Measurements from ENCODE around the gene NDEL1. TPM values are rescaled to one million over a fixed set of nuclear protein-coding genes. Genes with fewer than 3 reads are reported as not detected.

NDEL1 gene
- total RNA-seq, 1 experiment from 2014 or later: 71.1 TPM

GRCh38 chr17:8500609-8501008 lies 64.9 kb downstream of the NDEL1 start:
- no peaks in the 10 kb centered on the region for H3K9me3 ChIP-seq (ENCODE audit: low read depth, low read length, poor library complexity, severe bottlenecking)
- intact Hi-C loops (cut with micrococcal nuclease; ENCODE audit: unreplicated experiment): no loop called here
- DNase-seq (ENCODE audit: low spot score): no peak
- no peaks in the 10 kb centered on the region for H3K27me3 ChIP-seq (replicated peaks; ENCODE audit: insufficient read depth, low read depth, low read length, poor library complexity)
- no peak overlapping the region for H3K27ac ChIP-seq (ENCODE audit: low read depth, low read length, poor library complexity, severe bottlenecking)
- ChIA-PET POLR2A (ENCODE audit: low non-redundant PET) (no interaction called here), CTCF (interaction anchor here (0.7 kb wide), 1 partner anchor 23 kb away, joined by 3 read pairs; no protein-coding TSS in a partner anchor)
- H3K4me3 ChIP-seq (ENCODE audit: low read depth, low read length, poor library complexity, severe bottlenecking): no peak overlapping the region
- no peaks in the 10 kb centered on the region for H3K4me1 ChIP-seq (ENCODE audit: insufficient read depth, low read length, poor library complexity, severe bottlenecking)
- TF ChIP-seq CTCF (conservative IDR thresholded peaks at IDR 0.05; ENCODE audit: low read depth, low read length) (no peak), EZH2 (IDR thresholded peaks at IDR 0.05; ENCODE audit: borderline replicate concordance, low read depth, low read length, poor library complexity, severe bottlenecking) (no peak)
- no TSS peak for BruUV-seq (replicated peaks)
- peaks cover 58% of the 10 kb centered on the region for H3K36me3 ChIP-seq (ENCODE audit: insufficient read depth, low read length, poor library complexity, severe bottlenecking)

GRCh38 chr17:8502126-8502525 lies 66.4 kb downstream of the NDEL1 start:
- BruUV-seq (replicated peaks): no TSS peak
- POLR2A ChIA-PET (ENCODE audit: low non-redundant PET): no interaction called here
- Histone ChIP-seq H3K4me1 (ENCODE audit: insufficient read depth, low read length, poor library complexity, severe bottlenecking) (no peaks in the 10 kb centered on the region), H3K27me3 (replicated peaks; ENCODE audit: insufficient read depth, low read depth, low read length, poor library complexity) (no peaks in the 10 kb centered on the region), H3K9me3 (ENCODE audit: low read depth, low read length, poor library complexity, severe bottlenecking) (no peaks in the 10 kb centered on the region), H3K27ac (ENCODE audit: low read depth, low read length, poor library complexity, severe bottlenecking) (no peak overlapping the region), H3K4me3 (ENCODE audit: low read depth, low read length, poor library complexity, severe bottlenecking) (no peak overlapping the region), H3K36me3 (ENCODE audit: insufficient read depth, low read length, poor library complexity, severe bottlenecking) (peaks cover 56% of the 10 kb centered on the region)
- CTCF ChIA-PET: no interaction called here
- TF ChIP-seq EZH2 (IDR thresholded peaks at IDR 0.05; ENCODE audit: borderline replicate concordance, low read depth, low read length, poor library complexity, severe bottlenecking): no peak
- intact Hi-C loops (cut with micrococcal nuclease; ENCODE audit: unreplicated experiment): no loop called here
- DNase-seq (ENCODE audit: low spot score): no peak

- peaks cover 61% of the 10 kb centered on the region for H3K36me3 ChIP-seq (ENCODE audit: insufficient read depth, low read length, poor library complexity, severe bottlenecking)
- TF ChIP-seq EZH2 (IDR thresholded peaks at IDR 0.05; ENCODE audit: borderline replicate concordance, low read depth, low read length, poor library complexity, severe bottlenecking): no peak
- ChIA-PET POLR2A (ENCODE audit: low non-redundant PET) (no interaction called here), CTCF (no interaction called here)
- H3K4me3 ChIP-seq (ENCODE audit: low read depth, low read length, poor library complexity, severe bottlenecking): no peak overlapping the region
- no peak for DNase-seq (ENCODE audit: low spot score)
- intact Hi-C loops (cut with micrococcal nuclease; ENCODE audit: unreplicated experiment): no loop called here
- BruUV-seq (replicated peaks): no TSS peak
- H3K4me1 ChIP-seq (ENCODE audit: insufficient read depth, low read length, poor library complexity, severe bottlenecking): no peaks in the 10 kb centered on the region
- no peaks in the 10 kb centered on the region for H3K27me3 ChIP-seq (replicated peaks; ENCODE audit: insufficient read depth, low read depth, low read length, poor library complexity)
- no peaks in the 10 kb centered on the region for H3K9me3 ChIP-seq (ENCODE audit: low read depth, low read length, poor library complexity, severe bottlenecking)
- H3K27ac ChIP-seq (ENCODE audit: low read depth, low read length, poor library complexity, severe bottlenecking): no peak overlapping the region
These were observed 67.7 kb downstream of the NDEL1 start for GRCh38 chr17:8503368-8503767.

GRCh38 chr17:8503807-8504206 lies 68.1 kb downstream of the NDEL1 start:
- POLR2A ChIA-PET (ENCODE audit: low non-redundant PET): no interaction called here
- H3K27me3 ChIP-seq (replicated peaks; ENCODE audit: insufficient read depth, low read depth, low read length, poor library complexity): no peaks in the 10 kb centered on the region
- CTCF ChIA-PET: no interaction called here
- no peak overlapping the region for H3K4me3 ChIP-seq (ENCODE audit: low read depth, low read length, poor library complexity, severe bottlenecking)
- TF ChIP-seq EZH2 (IDR thresholded peaks at IDR 0.05; ENCODE audit: borderline replicate concordance, low read depth, low read length, poor library complexity, severe bottlenecking) (no peak), CTCF (conservative IDR thresholded peaks at IDR 0.05; ENCODE audit: low read depth, low read length) (no peak)
- intact Hi-C loops (cut with micrococcal nuclease; ENCODE audit: unreplicated experiment): no loop called here
- H3K9me3 ChIP-seq (ENCODE audit: low read depth, low read length, poor library complexity, severe bottlenecking): no peaks in the 10 kb centered on the region
- H3K27ac ChIP-seq (ENCODE audit: low read depth, low read length, poor library complexity, severe bottlenecking): no peak overlapping the region
- no TSS peak for BruUV-seq (replicated peaks)
- no peak for DNase-seq (ENCODE audit: low spot score)
- H3K4me1 ChIP-seq (ENCODE audit: insufficient read depth, low read length, poor library complexity, severe bottlenecking): no peaks in the 10 kb centered on the region
- H3K36me3 ChIP-seq (ENCODE audit: insufficient read depth, low read length, poor library complexity, severe bottlenecking): peaks cover 61% of the 10 kb centered on the region

All from A673 (cell line).